ENCODE measurements around the gene EPRS1.

Gene EPRS1

DNA sequence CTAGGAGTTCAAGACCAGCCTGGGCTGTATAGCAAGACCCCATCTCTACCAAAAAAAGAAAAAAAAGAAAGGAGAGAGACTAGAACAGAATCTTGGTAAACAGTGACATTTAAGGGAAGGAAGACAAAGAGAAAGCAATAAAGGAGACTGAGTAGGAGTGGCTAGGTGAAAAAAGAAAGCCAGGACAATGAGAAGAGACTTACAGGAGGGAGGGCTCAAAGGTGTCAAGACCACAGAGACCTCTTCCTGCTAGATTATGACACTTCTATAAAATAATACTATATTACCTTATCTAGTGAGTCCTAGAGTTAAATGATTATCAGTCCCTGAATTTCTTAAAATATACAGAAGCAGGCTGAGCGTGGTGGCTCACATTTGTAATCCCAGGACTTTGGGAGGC, 10.1 kb upstream of the EPRS1 start:
- Histone ChIP-seq H3F3A (ENCODE audit: low read depth) (no peaks in the 10 kb centered on the region), H3K4me1 (ENCODE audit: insufficient read depth, low read length, poor library complexity, severe bottlenecking) (no peaks in the 10 kb centered on the region), H3K9ac (ENCODE audit: low read depth, low read length, poor library complexity, severe bottlenecking) (no peak overlapping the region), H3K4me2 (ENCODE audit: low read depth, low read length, poor library complexity, severe bottlenecking) (no peak overlapping the region), H4K20me1 (ENCODE audit: insufficient read depth, low read length, poor library complexity, severe bottlenecking) (no peaks in the 10 kb centered on the region), H3K9me2 (replicated peaks; ENCODE audit: low read depth, low read length) (no peaks in the 10 kb centered on the region), H2AFZ (ENCODE audit: low read length) (no peak overlapping the region), H3K79me2 (ENCODE audit: insufficient read depth, low read length) (no peaks in the 10 kb centered on the region), H3K36me3 (ENCODE audit: insufficient read depth, low read length) (no peaks in the 10 kb centered on the region; the same call in 1 of the 2 replicates), H3K27me3 (ENCODE audit: insufficient read depth, low read length, poor library complexity, severe bottlenecking) (no peaks in the 10 kb centered on the region), H3K9me3 (ENCODE audit: insufficient read depth, low read depth, low read length) (no peaks in the 10 kb centered on the region), H3K4me3 (ENCODE audit: low read length, poor library complexity, severe bottlenecking) (no peak overlapping the region)
- no peak for TF ChIP-seq EZH2phosphoT487 (IDR thresholded peaks at IDR 0.05; ENCODE audit: borderline replicate concordance)
- TF ChIP-seq, protein P1, sequence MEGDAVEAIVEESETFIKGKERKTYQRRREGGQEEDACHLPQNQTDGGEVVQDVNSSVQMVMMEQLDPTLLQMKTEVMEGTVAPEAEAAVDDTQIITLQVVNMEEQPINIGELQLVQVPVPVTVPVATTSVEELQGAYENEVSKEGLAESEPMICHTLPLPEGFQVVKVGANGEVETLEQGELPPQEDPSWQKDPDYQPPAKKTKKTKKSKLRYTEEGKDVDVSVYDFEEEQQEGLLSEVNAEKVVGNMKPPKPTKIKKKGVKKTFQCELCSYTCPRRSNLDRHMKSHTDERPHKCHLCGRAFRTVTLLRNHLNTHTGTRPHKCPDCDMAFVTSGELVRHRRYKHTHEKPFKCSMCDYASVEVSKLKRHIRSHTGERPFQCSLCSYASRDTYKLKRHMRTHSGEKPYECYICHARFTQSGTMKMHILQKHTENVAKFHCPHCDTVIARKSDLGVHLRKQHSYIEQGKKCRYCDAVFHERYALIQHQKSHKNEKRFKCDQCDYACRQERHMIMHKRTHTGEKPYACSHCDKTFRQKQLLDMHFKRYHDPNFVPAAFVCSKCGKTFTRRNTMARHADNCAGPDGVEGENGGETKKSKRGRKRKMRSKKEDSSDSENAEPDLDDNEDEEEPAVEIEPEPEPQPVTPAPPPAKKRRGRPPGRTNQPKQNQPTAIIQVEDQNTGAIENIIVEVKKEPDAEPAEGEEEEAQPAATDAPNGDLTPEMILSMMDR (conservative IDR thresholded peaks at IDR 0.05; ENCODE audit: low read length) = no peak

DNA sequence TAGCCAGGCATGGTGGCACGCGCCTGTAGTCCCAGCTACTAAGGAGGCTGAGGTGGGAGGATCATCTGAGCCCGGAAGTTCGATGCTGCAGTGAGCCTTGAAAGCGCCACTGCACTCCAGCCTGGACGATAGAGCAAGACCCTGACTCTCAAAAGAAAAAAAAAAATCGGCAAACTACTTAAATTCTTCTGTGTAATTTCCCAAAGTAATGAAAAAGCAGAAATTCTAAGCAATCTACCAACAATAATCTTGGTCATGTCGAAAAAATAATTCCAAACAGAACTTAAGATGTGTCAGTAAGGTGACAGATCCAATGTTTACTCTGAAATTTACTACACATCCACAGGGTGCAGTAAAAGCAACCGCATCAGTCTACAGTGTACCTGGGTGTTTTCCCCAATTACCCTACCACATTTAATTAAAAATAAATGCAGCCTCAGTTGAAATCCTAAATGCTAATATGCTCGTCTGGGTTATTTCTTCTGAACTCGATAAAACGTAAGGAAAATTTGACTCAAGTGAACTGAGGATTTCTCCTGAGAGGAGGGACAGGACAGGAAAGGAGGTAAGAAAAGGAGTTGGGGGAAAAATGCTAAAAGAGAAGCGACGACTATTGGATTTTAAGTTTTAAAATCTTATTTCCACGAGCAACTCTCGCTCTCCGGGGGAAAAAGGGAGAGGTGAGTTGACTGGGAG, 801 bp downstream of the EPRS1 start:
- Histone ChIP-seq H3K9ac (ENCODE audit: low read depth, low read length, poor library complexity, severe bottlenecking) (peak overlapping the region; percentile 82), H3K4me1 (ENCODE audit: insufficient read depth, low read length, poor library complexity, severe bottlenecking) (peaks cover 23% of the 10 kb centered on the region), H3K4me3 (ENCODE audit: low read length, poor library complexity, severe bottlenecking) (peak overlapping the region; percentile 88), H3K9me2 (replicated peaks; ENCODE audit: low read depth, low read length) (no peaks in the 10 kb centered on the region), H2AFZ (ENCODE audit: low read length) (peak overlapping the region; percentile 90), H3K79me2 (ENCODE audit: insufficient read depth, low read length) (peaks cover 61% of the 10 kb centered on the region), H3K36me3 (ENCODE audit: insufficient read depth, low read length) (no peaks in the 10 kb centered on the region), H3K9me3 (ENCODE audit: insufficient read depth, low read depth, low read length) (no peaks in the 10 kb centered on the region), H3F3A (ENCODE audit: low read depth) (no peaks in the 10 kb centered on the region), H3K4me2 (ENCODE audit: low read depth, low read length, poor library complexity, severe bottlenecking) (peak overlapping the region; percentile 81), H4K20me1 (ENCODE audit: insufficient read depth, low read length, poor library complexity, severe bottlenecking) (peaks cover 12% of the 10 kb centered on the region), H3K27me3 (ENCODE audit: insufficient read depth, low read length, poor library complexity, severe bottlenecking) (no peaks in the 10 kb centered on the region)
- TF ChIP-seq, protein P1 (conservative IDR thresholded peaks at IDR 0.05; ENCODE audit: low read length) = no peak
- TF ChIP-seq EZH2phosphoT487 (IDR thresholded peaks at IDR 0.05; ENCODE audit: borderline replicate concordance) = no peak

DNA sequence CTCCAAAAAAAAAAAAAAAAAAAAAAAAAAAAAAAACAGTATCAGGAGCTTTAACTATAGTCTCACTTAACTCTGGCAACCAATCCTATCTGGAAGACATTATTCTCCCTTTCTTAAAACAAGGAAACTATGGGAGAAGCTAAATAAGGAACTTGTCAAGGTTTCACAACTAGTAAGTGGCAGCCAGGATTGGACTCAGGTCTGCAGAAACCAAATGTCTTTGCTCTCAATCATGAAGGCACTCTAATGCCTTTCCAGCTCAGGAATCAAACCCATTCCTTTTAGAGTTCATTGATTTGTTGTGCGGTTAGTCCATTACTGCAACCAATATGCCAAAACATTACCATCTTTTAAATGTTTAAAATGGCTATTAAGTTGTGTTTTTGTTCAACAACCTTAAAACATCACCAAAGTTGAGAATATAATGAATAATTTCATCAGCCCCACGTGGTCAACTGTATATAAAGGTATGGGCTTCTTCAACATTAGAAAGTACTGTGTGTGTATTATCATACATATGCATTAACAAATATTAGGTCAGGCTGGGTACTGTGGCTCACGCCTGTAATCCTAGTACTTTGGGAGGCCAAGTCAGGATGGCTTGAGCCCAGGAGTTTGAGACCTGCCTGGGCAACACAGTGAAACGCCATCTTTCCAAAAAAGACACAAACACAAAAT, 1.5 kb downstream of the EPRS1 start:
- peaks cover 23% of the 10 kb centered on the region for H3K4me1 ChIP-seq (ENCODE audit: insufficient read depth, low read length, poor library complexity, severe bottlenecking)
- H3K9ac ChIP-seq (ENCODE audit: low read depth, low read length, poor library complexity, severe bottlenecking) = peak overlapping the region; percentile 82
- H2AFZ ChIP-seq (ENCODE audit: low read length) = no peak overlapping the region
- peak overlapping the region; percentile 88 for H3K4me3 ChIP-seq (ENCODE audit: low read length, poor library complexity, severe bottlenecking)
- H3F3A ChIP-seq (ENCODE audit: low read depth) = no peaks in the 10 kb centered on the region
- TF ChIP-seq, protein P1 (conservative IDR thresholded peaks at IDR 0.05; ENCODE audit: low read length) = no peak
- no peak for TF ChIP-seq EZH2phosphoT487 (IDR thresholded peaks at IDR 0.05; ENCODE audit: borderline replicate concordance)
- peaks cover 12% of the 10 kb centered on the region for H4K20me1 ChIP-seq (ENCODE audit: insufficient read depth, low read length, poor library complexity, severe bottlenecking)
- no peaks in the 10 kb centered on the region; the same call in 1 of the 2 replicates for H3K36me3 ChIP-seq (ENCODE audit: insufficient read depth, low read length)
- no peaks in the 10 kb centered on the region for H3K27me3 ChIP-seq (ENCODE audit: insufficient read depth, low read length, poor library complexity, severe bottlenecking)
- peak overlapping the region; percentile 81 for H3K4me2 ChIP-seq (ENCODE audit: low read depth, low read length, poor library complexity, severe bottlenecking)
- H3K9me3 ChIP-seq (ENCODE audit: insufficient read depth, low read depth, low read length) = no peaks in the 10 kb centered on the region
- H3K9me2 ChIP-seq (replicated peaks; ENCODE audit: low read depth, low read length) = no peaks in the 10 kb centered on the region
- peaks cover 61% of the 10 kb centered on the region for H3K79me2 ChIP-seq (ENCODE audit: insufficient read depth, low read length)

Measured in Loucy (cell line).